HG03558 (cell line): ENCODE measurements around the gene HSP90AA1.
A peak's percentile ranks its signal among the peaks of the same experiment; 100 is the strongest.
"Not testable (repeated sequence)": the region's sequence is repeated elsewhere in the genome, so short reads cannot be mapped to it uniquely, and the experiment has no call there.

ENCODE experiments used
- ATAC-seq: cut with Tn5 transposase; IDR thresholded peaks from one replicate; pipeline ENCODE4 v1.9.1; 2021; ENCODE audit warnings: moderate number of reproducible peaks; ENCODE audit not compliant: unreplicated experiment; ENCODE audit errors: extremely low read depth

HSP90AA1 gene

GRCh38 chr14:102086972-102087761 lies at the start of gene HSP90AA1:
Gene HSP90AA1 (minus strand): TSS chr14:102087044. CDS start chr14:102086378, 666 bp downstream.
- peak; percentile 66 for ATAC-seq

DNA sequence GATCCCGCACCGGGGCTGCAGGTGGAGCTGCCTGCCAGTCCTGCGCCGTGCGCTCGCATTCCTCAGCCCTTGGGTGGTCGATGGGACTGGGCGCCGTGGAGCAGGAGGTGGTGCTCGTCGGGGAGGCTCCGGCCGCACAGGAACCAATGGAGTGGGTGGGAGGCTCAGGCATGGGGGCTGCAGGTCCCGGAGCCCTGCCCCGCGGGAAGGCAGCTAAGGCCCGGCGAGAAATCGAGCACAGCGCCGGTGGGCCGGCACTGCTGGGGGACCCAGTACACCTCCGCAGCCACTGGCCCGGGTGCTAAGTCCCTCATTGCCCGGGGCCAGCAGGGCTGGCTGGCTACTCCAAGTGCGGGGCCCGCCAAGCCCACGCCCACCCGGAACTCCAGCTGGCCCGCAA lies 48.6 kb upstream of the HSP90AA1 start:
- not testable (repeated sequence) for ATAC-seq

DNA sequence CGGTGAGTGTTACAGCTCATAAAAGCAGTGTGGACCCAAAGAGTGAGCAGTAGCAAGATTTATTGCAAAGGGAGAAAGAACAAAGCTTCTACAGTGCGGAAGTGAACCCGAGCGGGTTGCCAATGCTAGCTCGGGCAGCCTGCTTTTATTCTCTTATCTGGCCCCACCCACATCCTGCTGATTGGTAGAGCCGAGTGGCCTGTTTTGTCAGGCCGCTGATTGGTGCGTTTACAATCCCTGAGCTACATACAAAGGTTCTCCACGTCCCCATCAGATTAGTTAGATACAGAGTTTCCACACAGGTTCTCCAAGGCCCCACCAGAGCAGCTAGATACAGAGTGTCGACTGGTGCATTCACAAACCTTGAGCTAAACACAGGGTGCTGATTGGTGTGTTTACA lies 47.9 kb upstream of the HSP90AA1 start:
- ATAC-seq = not testable (repeated sequence)

DNA sequence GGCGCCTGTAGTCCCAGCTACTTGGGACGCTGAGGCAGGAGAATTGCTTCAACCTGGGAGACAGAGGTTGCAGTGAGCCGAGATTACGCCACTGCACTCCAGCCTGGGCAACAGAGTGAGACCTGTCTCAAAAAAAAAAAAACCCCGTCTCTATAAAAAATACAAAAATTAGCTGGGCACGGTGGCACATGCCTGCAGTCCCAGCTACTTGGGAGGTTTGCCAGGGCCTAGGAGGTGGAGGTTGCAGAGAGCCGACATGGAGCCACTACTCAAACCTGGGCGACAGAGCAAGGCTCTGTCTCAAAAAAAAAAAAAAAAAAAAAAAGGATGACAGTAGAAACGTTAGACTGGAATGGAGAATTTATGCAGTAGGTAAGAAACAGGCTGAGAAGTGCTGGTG lies 47.2 kb upstream of the HSP90AA1 start:
- not testable (repeated sequence) for ATAC-seq

DNA sequence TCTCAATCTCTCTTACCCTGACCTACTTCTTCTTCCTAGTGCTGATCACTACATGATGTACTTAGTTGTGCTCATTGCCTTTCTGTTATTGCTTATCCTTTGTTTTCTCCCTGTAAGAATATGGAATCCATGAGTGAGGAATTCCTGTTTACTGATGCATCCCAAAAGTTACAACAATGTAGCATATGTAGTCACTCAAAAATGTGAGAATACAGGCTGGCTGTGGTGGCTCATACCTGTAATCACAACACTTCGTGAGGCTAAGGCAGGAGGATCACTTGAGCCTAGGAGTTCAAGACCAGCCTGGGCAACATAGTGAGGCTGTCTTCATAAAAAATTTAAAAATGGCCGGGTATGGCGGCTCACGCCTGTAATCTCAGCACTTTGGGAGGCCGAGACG lies 44.9 kb upstream of the HSP90AA1 start:
- no peak for ATAC-seq

- no peak for ATAC-seq
Observed at GRCh38 chr14:102126807-102127455, 40.1 kb upstream of the HSP90AA1 start.

DNA sequence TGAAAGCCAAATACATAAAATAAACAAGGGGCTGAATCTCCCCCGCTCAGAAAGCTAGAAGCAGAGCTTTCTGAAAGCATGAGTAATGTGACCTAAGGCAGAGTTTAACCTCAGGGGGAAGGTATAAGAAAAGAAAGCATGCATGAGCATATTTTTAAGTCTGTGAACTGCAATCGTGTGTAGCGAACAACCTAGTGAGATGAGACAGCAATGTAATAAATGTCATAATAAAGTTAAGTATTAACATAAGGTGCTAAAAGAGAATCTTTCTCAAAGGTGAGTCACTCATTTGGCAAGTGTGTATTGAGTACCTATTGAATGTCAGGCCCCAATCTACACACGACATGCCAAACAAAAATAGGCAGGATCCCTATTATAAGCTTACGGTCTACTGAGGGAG lies 38.7 kb upstream of the HSP90AA1 start:
- no peak for ATAC-seq

DNA sequence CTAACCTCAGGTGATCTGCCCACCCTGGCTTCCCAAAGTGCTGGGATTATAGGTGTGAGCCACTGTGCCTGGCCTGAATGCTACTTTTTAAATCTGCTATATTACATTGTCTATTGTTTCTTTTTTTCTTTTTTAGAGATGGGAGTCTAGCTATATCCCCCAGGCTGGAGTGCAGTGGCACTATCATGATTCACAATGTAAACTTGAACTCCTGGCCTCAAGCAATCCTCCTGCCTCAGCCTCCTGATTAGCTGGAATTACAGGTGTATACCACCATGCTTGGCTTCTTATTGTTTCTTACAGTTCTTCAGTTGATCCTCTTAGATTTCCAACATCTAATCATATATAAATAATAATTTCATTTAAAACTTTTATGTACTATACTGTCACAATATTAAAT lies 37.6 kb upstream of the HSP90AA1 start:
- no peak for ATAC-seq

- ATAC-seq = no peak
Observed at GRCh38 chr14:102121567-102121966, 34.7 kb upstream of the HSP90AA1 start.

DNA sequence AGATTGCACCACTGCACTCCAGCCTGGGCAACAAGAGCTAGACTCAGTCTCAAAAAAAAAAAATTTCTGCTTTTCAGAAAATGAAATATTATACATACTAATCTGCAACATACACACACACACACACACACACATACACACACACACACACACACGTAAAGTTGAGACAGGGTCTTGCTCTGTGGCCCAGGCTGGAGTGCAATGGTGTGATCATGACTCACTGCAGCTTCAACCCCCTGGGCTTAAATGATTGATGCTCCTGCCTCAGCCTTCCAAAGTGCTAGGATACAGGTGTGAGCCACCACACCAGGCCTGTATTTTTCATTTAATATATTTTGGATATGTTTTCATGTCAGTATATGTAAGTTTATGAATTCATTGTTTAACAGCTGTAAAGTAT lies 34.0 kb upstream of the HSP90AA1 start:
- no peak for ATAC-seq

GRCh38 chr14:102117852-102118251 lies 31.0 kb upstream of the HSP90AA1 start:
- no peak for ATAC-seq

DNA sequence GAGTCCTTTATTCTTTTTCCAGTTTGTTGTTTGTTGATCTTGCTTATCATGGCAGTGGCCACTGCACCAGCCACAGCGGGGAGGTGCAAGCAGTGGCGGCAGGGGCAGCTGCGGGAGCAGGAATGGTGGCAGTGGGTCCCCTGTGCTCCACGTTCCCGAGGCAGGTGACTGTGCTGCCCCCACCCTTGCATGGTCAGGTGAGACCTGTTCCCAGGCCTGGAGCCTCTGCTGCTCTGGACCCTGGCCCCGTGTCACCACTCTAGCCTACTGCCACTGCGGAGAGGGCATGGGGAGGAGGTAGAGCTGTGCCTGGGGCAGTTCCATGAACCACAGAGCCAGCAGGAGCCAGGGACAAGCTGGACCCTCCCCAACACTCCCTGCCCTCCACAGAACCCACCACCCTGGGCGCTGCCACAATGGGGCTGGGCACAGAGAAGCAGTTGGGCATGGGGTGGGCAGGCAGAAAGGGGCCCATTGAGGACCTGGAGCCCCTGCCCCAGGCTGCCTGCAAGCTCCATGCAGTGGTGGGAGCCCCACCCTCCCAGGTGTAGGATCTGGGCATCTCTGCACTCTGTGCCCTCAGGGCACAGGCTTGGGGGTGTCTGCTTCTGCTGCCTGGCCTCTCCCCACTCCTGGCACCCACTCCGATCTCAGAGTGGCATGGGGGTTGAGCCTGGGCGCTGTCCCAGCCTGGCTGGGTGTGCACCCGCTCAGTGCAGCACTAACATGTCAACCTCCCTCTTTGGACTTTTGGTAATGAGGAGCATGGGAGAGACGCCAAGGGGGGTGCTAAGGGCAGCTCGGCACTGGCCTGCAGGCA lies 29.7 kb upstream of the HSP90AA1 start:
- no peak for ATAC-seq

DNA sequence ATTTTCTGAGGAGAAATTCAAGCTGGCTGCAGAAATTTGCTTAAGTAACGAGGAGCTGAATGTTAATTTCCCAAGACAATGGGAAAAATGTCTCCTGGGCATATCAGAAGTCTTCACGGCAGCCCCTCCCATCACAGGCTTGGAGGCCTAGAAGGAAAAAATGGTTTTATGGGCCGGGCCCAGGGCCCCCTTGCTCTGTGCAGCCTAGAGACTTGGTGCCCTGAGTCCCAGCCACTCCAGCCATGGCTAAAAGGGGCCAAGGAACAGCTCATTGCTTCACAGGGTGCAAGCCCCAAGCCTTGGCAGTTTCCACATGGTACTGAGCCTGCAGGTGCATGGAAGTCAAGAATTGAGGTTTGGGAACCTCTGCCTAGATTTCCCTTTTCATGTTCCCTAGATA lies 24.3 kb upstream of the HSP90AA1 start:
- ATAC-seq = no peak

DNA sequence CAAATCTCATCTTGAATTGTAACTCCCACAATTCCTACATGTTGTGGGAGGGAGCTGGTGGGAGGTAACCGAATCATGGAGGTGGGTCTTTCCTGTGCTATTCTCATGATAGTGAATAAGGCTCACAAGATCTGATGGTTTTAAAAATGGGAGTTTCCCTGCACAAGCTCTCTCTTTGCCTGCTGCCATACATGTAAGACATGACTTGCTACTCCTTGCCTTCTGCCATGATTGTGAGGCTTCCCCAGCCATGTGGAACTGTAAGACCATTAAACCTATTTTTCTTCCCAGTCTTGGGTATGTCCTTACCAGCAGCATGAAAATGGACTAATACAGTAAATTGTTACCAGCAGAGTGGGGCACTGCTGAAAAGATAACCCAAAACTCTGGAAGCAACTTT lies 22.5 kb upstream of the HSP90AA1 start:
- not testable (repeated sequence) for ATAC-seq

GRCh38 chr14:102105369-102105768 lies 18.5 kb upstream of the HSP90AA1 start:
- no peak for ATAC-seq

DNA sequence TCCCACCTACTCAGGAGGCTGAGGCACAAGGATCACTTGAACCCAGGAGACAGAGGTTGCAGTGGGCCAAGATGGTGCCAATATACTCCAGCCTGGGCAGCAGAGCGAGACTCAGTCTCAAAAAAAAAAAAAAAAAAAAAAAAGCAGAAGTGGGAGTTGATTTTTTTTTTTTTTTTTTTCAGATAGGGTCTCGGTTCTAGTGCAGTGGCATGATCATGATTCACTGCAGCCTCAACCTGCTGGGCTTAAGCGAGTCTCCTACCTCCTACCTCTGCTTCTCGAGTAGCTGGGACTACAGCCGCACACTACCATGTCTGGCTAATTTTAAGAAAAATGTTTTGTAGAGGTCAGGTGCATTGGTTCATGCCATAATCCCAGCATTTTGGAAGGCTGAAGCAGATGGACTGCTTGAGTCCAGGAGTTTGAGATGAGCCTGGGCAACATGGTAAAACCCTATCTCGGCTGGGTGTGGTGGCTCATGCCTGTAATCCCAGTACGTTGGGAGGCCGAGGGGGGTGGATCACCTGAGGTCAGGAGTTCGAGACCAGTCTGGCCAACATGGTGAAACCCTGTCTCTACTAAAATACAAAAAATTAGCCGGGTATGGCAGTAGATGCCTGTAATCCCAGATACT lies 16.3 kb upstream of the HSP90AA1 start:
- ATAC-seq = peak; percentile 60

DNA sequence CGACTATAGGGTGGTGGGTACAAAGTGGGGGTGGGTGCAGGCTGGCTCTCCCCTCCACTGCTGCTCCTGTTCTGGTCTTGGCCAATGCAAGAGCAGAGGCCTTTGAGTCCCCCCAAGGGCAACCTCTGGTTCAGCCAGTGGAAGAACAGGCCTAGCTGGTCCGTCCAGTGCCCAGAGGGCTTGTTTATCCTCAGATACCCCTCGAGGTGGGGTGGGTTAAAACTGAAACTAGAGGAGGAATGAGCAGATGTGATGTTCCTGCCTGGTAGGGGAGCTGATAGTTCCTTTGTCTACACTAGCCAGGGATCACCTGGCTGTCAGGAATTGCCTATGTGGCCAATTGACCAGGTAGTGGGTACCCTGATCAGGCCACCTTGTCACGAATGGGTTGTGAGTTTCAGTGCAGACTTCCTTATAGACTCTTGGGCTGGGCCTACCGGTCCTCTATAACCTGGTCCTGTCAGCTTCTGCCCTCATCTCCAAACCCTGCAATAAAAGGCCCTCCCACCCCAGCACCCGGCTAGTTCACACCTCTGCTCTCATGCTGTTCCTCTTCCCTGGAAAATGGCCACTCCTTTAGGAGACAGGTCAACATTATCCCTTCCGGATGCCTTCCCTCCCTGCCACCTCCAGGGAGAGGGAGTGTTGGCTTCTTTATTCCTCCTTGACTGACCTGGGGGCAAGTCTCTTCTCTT lies 10.7 kb upstream of the HSP90AA1 start:
- ATAC-seq = no peak

- ATAC-seq = no peak
Observed at GRCh38 chr14:102096569-102097188, 9.8 kb upstream of the HSP90AA1 start.

- no peak for ATAC-seq
Observed at GRCh38 chr14:102095871-102096568, 9.2 kb upstream of the HSP90AA1 start.
